Suprapubic skin (tissue), 4 donors: Measurements from ENCODE around the gene KDM4B. TPM values are rescaled to one million over a fixed set of nuclear protein-coding genes. Genes with fewer than 3 reads are reported as not detected.

Source experiments
- DNase-seq, 2 donors: peaks; one replicate each; pipeline ENCODE4 v3.0.0-alpha.2; 2019; ENCODE audit warnings: low spot score in 2 of 2
- H3K27ac ChIP-seq: fragments of 200-600 bp; sonication (generic); one replicate; pipeline ENCODE4 v1.5.1; 2019
- H3K27me3 ChIP-seq: fragments of 200-600 bp; sonication (generic); one replicate; pipeline ENCODE4 v1.5.1; 2019
- H3K36me3 ChIP-seq: fragments of 200-600 bp; sonication (generic); one replicate; pipeline ENCODE4 v1.5.1; 2019
- H3K4me1 ChIP-seq: fragments of 200-600 bp; sonication (generic); one replicate; pipeline ENCODE4 v1.5.1; 2019
- H3K4me3 ChIP-seq: fragments of 200-600 bp; sonication (generic); one replicate; pipeline ENCODE4 v1.5.1; 2019; ENCODE audit warnings: mild to moderate bottlenecking
- H3K9me3 ChIP-seq: fragments of 200-600 bp; sonication (generic); one replicate; pipeline ENCODE4 v1.5.1; 2019
- EP300 ChIP-seq: sonication (generic); formaldehyde crosslinking; IDR thresholded peaks from one replicate; pipeline ENCODE4 v1.6.1; 2017; ENCODE audit warnings: antibody characterized with exemption
- POLR2A ChIP-seq, 2 donors: fragments of 450-650 bp; IDR thresholded peaks; one replicate each; pipeline ENCODE4 v1.6.1; 2017; ENCODE audit warnings: antibody characterized with exemption in 2 of 2, mild to moderate bottlenecking in 2 of 2, moderate library complexity in 2 of 2
- POLR2AphosphoS5 ChIP-seq, 3 donors: sonication (generic); formaldehyde crosslinking; IDR thresholded peaks; one replicate each; pipeline ENCODE4 v1.6.1; 2017; ENCODE audit warnings: antibody characterized with exemption in 3 of 3
- WGBS: methylation state at CpG from one replicate; pipeline ENCODE4 v1.1.5; 2018; 5-methylcytosine and 5-hydroxymethylcytosine counted together
- total RNA-seq, 4 donors: library from RNA; depleted of rRNA; stranded (reverse); fragments of >200 nt; gene quantifications; one replicate each; pipeline ENCODE4 v1.1.0, GENCODE V29; 2016
- TF ChIP-seq, protein P1 (sequence below), 2 donors: fragments of 200-600 bp in 1 of 2; fragments of 450-650 bp in 1 of 2; sonication (generic) in 1 of 2; IDR thresholded peaks; one replicate each; pipeline ENCODE4 v1.5.1; 2016 to 2019; ENCODE audit warnings: antibody characterized with exemption in 2 of 2, mild to moderate bottlenecking in 1 of 2, moderate library complexity in 1 of 2

Gene KDM4B
- total RNA-seq, 4 donors from 2014 or later = 34.2 to 82.7 (median 48.7) TPM

GRCh38 chr19:5089283-5089682, 120.4 kb downstream of the KDM4B start:
- Histone ChIP-seq H3K9me3 (no peaks in the 10 kb centered on the region), H3K36me3 (peaks cover 39% of the 10 kb centered on the region), H3K4me1 (peaks cover 32% of the 10 kb centered on the region), H3K27ac (no peak overlapping the region), H3K27me3 (no peaks in the 10 kb centered on the region), H3K4me3 (no peak overlapping the region)
- TF ChIP-seq POLR2AphosphoS5 (IDR thresholded peaks at IDR 0.05) (no peak), EP300 (no peak), POLR2A (IDR thresholded peaks at IDR 0.05) (no peak)
- no peak for DNase-seq
- 90% methylated on average over 8 of the region's 8 CpGs for WGBS

DNA sequence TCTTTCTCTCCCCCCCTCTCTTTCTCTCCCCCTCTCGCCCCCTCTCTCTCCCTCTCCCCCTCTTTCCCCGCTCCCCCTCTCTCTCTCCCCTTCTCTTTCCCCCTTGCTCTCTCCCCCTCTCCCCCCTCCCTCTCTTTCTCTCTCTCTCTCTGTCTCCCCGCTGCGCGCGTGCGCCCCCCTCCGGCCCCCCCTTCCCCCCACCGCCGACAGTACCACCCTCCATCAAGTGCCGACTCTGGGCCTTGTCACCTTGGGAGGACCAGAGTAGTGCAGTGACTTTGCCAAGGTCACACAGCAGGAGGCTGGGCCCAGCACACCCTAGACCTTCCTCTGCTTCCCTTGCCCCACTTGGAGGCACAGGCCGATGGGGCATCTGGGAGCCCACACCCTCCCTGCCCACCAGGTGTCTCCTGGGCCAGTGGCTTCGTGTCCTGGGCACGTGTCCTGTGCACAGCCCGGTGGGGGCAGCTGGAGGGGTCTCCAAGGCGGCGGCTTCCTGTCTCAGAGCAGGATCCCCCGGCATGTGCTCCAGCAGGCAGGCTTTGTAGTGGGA, 121.6 kb downstream of the KDM4B start:
- Histone ChIP-seq H3K4me3 (peak overlapping the region; percentile 14), H3K27me3 (no peaks in the 10 kb centered on the region), H3K36me3 (peaks cover 36% of the 10 kb centered on the region), H3K27ac (peak overlapping the region; percentile 83), H3K9me3 (no peaks in the 10 kb centered on the region), H3K4me1 (peaks cover 32% of the 10 kb centered on the region)
- no peak for DNase-seq
- 62% methylated on average over 10 of the region's 18 CpGs for WGBS
- TF ChIP-seq, protein P1, sequence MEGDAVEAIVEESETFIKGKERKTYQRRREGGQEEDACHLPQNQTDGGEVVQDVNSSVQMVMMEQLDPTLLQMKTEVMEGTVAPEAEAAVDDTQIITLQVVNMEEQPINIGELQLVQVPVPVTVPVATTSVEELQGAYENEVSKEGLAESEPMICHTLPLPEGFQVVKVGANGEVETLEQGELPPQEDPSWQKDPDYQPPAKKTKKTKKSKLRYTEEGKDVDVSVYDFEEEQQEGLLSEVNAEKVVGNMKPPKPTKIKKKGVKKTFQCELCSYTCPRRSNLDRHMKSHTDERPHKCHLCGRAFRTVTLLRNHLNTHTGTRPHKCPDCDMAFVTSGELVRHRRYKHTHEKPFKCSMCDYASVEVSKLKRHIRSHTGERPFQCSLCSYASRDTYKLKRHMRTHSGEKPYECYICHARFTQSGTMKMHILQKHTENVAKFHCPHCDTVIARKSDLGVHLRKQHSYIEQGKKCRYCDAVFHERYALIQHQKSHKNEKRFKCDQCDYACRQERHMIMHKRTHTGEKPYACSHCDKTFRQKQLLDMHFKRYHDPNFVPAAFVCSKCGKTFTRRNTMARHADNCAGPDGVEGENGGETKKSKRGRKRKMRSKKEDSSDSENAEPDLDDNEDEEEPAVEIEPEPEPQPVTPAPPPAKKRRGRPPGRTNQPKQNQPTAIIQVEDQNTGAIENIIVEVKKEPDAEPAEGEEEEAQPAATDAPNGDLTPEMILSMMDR (IDR thresholded peaks at IDR 0.05) = no peak
- TF ChIP-seq POLR2AphosphoS5 (IDR thresholded peaks at IDR 0.05) = no peak

DNA sequence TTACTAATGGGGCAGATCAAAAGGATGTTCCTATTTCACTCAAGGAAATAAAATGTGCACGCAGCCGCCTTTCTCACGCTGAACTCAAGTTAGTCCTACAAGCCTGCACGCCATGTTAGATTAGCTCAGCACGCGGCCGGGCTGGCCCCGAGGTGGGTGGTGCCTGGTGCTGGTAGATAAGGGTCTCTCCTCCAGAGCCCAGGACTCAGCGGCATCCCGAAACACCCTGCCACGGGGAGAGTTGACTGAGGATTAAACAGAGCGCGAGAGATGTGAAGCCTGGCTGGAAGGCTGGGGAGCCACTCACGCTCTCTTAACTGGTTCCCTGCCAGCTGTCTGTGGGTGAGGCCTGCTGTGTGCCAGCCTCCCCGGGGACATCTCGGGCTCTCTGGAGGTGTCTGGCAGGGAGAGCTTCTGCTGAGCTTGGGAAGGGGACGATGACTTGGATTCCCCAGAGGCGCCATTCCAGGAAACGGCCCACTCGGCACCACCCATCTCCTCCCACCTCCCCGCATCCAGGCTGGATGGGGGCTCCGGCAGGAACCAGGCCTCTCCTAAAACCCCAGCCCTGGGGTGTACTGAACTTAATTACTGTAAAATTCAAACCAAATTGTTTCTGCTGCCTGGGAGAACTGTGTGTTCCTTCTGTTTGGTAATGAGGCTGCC, 122.2 kb downstream of the KDM4B start:
- DNase-seq = no peak
- H3K9me3 ChIP-seq = no peaks in the 10 kb centered on the region
- 34% methylated on average over 3 of the region's 22 CpGs for WGBS
- TF ChIP-seq, protein P1 (IDR thresholded peaks at IDR 0.05) = no peak
- no peak for TF ChIP-seq EP300
- no peak for TF ChIP-seq POLR2A (IDR thresholded peaks at IDR 0.05)
- TF ChIP-seq POLR2AphosphoS5 (IDR thresholded peaks at IDR 0.05) = no peak
- peak overlapping the region; percentile 83 for H3K27ac ChIP-seq
- H3K4me1 ChIP-seq = peaks cover 32% of the 10 kb centered on the region
- H3K4me3 ChIP-seq = peak overlapping the region; percentile 14
- H3K36me3 ChIP-seq = peaks cover 29% of the 10 kb centered on the region
- H3K27me3 ChIP-seq = no peaks in the 10 kb centered on the region

DNA sequence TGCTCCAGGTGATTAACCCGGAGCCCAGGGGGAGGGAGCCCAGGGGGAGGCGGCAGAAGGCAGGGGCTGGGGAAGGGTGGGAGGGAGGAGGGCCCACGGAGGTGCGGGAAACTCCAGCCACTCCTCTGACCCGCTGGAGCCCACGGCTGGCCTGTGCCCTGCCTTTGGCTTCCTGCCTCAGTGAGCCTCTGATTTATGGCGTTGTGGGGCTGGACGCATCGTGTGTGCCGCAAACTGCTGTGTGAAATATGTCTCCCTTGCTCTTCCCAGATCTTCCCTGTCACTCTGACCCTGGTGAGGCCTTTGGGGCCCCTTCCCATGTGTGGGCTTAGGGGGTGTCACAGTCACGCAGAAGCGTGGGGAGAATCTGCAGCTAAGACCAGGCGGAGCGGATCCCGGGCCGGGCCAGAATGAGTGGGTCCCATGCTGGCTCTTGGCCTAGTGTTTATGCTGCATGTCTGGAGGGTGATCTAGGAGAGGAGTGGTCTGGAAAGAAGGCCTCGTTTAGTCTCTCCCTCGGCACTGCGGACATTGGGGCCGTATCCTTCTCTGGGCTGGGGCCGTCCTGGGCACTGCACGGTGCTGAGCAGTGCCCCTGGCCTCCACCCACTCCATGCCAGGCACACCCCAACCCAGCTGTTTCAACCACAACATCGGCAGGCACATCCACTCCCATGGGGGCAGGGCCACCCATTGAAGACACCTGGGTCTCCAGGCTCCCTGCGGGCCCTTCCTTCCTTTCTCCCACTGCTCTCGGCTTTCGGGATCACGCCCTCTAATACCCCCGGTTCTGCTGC, 123.0 kb downstream of the KDM4B start:
- peak overlapping the region; percentile 14 for H3K4me3 ChIP-seq

GRCh38 chr19:5092481-5092843, 123.5 kb downstream of the KDM4B start:
- Histone ChIP-seq H3K4me1 (peaks cover 32% of the 10 kb centered on the region), H3K4me3 (no peak overlapping the region), H3K27me3 (no peaks in the 10 kb centered on the region), H3K9me3 (no peaks in the 10 kb centered on the region), H3K27ac (peak overlapping the region; percentile 83), H3K36me3 (peaks cover 22% of the 10 kb centered on the region)
- TF ChIP-seq POLR2AphosphoS5 (IDR thresholded peaks at IDR 0.05) (no peak), EP300 (no peak), POLR2A (IDR thresholded peaks at IDR 0.05) (no peak)
- TF ChIP-seq, protein P1 (IDR thresholded peaks at IDR 0.05) = no peak
- 80% methylated on average over 6 of the region's 14 CpGs for WGBS
- no peak for DNase-seq

More for the DNA sequence above, 123.0 kb downstream of the KDM4B start:
- peaks cover 22% of the 10 kb centered on the region for H3K36me3 ChIP-seq
- no peaks in the 10 kb centered on the region for H3K9me3 ChIP-seq
- no peaks in the 10 kb centered on the region for H3K27me3 ChIP-seq
- TF ChIP-seq, protein P1 (IDR thresholded peaks at IDR 0.05) = no peak
- TF ChIP-seq EP300 (no peak), POLR2A (IDR thresholded peaks at IDR 0.05) (no peak), POLR2AphosphoS5 (IDR thresholded peaks at IDR 0.05) (no peak)
- no peak for DNase-seq
- peaks cover 32% of the 10 kb centered on the region for H3K4me1 ChIP-seq
- peak overlapping the region; percentile 83 for H3K27ac ChIP-seq
- WGBS = 33% methylated on average over 17 of the region's 28 CpGs
